PC-9 (cell line): ENCODE data around the gene MLXIP. TPM values are rescaled to one million over a fixed set of nuclear protein-coding genes. Genes with fewer than 3 reads are reported as not detected.
A peak's percentile ranks its signal among the peaks of the same experiment; 100 is the strongest.

Source experiments
- BruUV-seq: library from RNA; stranded (reverse); fragments of 400-500 nt; replicated peaks from 2 replicates; lab custom pipeline; 2021; lab: Mats Ljungman, UMichigan
- CTCF ChIA-PET: fragments of 300-600 bp; sonication (Branson Sonifier 250); formaldehyde crosslinking; loops from one replicate; lab custom pipeline; 2022; ENCODE audit warnings: antibody characterized with exemption; lab: Charles Lee
- POLR2A ChIA-PET: fragments of 300-600 bp; sonication (Branson Sonifier 250); formaldehyde crosslinking; loops from one replicate; lab custom pipeline; 2022; ENCODE audit warnings: antibody characterized with exemption; ENCODE audit not compliant: unreplicated experiment; lab: Charles Lee
- DNase-seq, 2 experiments: peaks; one replicate each; pipeline versions ENCODE4 v3.0.0 to v3.0.0-alpha.2; 2015 to 2022; ENCODE audit warnings: mixed read lengths in 1 of 2
- H2AFZ ChIP-seq: fragments of 200-600 bp; sonication (generic); 2 replicates; pipeline ENCODE4 v1.8.1; 2017; ENCODE audit warnings: antibody characterized with exemption
- H3F3A ChIP-seq: fragments of 200-600 bp; sonication (generic); 2 replicates; pipeline ENCODE4 v1.8.1; 2017; ENCODE audit warnings: antibody characterized with exemption, mild to moderate bottlenecking, low read depth; ENCODE audit not compliant: insufficient read depth
- H3K27ac ChIP-seq: fragments of 200-600 bp; sonication (generic); 2 replicates; pipeline ENCODE4 v1.6.1; 2016; ENCODE audit warnings: mixed run types
- H3K27me3 ChIP-seq: fragments of 200-600 bp; sonication (generic); 2 replicates; pipeline ENCODE4 v1.6.1; 2016; ENCODE audit warnings: low read depth, mixed run types; ENCODE audit not compliant: insufficient read depth
- H3K36me3 ChIP-seq: fragments of 200-600 bp; sonication (generic); 2 replicates; pipeline ENCODE4 v1.6.1; 2016; ENCODE audit warnings: low read depth, mixed run types
- H3K4me1 ChIP-seq: fragments of 200-600 bp; sonication (generic); replicated peaks from 2 replicates; pipeline ENCODE4 v1.6.1; 2016; ENCODE audit warnings: mixed run types; ENCODE audit not compliant: insufficient read depth
- H3K4me2 ChIP-seq: fragments of 200-600 bp; sonication (generic); 2 replicates; pipeline ENCODE4 v1.6.1; 2017; ENCODE audit warnings: mixed run types
- H3K4me3 ChIP-seq: fragments of 200-600 bp; sonication (generic); 2 replicates; pipeline ENCODE4 v1.6.1; 2016; ENCODE audit warnings: mixed run types
- H3K79me2 ChIP-seq: fragments of 200-600 bp; sonication (generic); 2 replicates; pipeline ENCODE4 v1.6.1; 2017; ENCODE audit warnings: low read depth, mixed run types
- H3K9me2 ChIP-seq: fragments of 200-600 bp; sonication (generic); 2 replicates; pipeline ENCODE4 v1.8.1; 2017; ENCODE audit warnings: mild to moderate bottlenecking; ENCODE audit not compliant: insufficient read depth
- H3K9me3 ChIP-seq: fragments of 200-600 bp; sonication (generic); 2 replicates; pipeline ENCODE4 v1.8.1; 2016; ENCODE audit warnings: low read depth; ENCODE audit not compliant: insufficient read depth
- H4K20me1 ChIP-seq: fragments of 200-600 bp; sonication (generic); 2 replicates; pipeline ENCODE4 v1.8.1; 2017; ENCODE audit not compliant: insufficient read depth
- EZH2 ChIP-seq: fragments of 200-600 bp; sonication (generic); IDR thresholded peaks from 2 replicates; pipeline ENCODE4 v1.8.0; 2017; ENCODE audit warnings: antibody characterized with exemption, low read depth
- intact Hi-C: fragments of 100-400 bp; cut with micrococcal nuclease; formaldehyde crosslinking; loops from one replicate; pipeline ENCODE4 v1.10.0; 2022; ENCODE audit not compliant: unreplicated experiment
- total RNA-seq: library from RNA; stranded (reverse); gene quantifications from 2 replicates; pipeline ENCODE4 v1.2.3, GENCODE V29; 2021
- TF ChIP-seq, protein P1 (sequence below): fragments of 200-600 bp; sonication (generic); conservative IDR thresholded peaks from 2 replicates; pipeline ENCODE4 v1.6.1; 2017; ENCODE audit warnings: mixed run types, antibody characterized with exemption, mild to moderate bottlenecking, moderate library complexity

MLXIP gene
- total RNA-seq, 1 experiment from 2014 or later, result 83.3 TPM

DNA sequence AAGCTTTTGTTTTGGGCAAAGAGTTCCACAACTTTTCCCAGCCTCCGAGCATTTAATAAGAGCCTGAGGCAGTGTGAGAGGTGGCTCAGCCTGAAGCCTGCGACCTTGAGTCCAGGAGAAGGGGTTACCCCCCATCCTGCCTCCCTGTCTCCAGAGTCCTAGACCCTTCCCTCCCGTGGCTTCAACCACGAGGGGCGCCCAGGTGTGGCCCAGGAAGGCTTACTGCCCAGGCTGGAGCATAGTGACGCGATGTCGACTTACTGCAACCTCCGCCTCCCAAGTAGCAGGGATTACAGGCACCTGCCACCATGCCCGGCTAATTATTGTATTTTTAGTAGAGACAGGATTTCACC, 105.0 kb downstream of the MLXIP start:
- Histone ChIP-seq H3F3A (no peaks in the 10 kb centered on the region), H2AFZ (no peak overlapping the region), H3K9me3 (no peaks in the 10 kb centered on the region), H4K20me1 (no peaks in the 10 kb centered on the region), H3K9me2 (no peaks in the 10 kb centered on the region), H3K36me3 (no peaks in the 10 kb centered on the region), H3K4me2 (peak overlapping the region; percentile 59; the same call in 1 of the 2 replicates), H3K4me3 (no peak overlapping the region), H3K4me1 (no peaks in the 10 kb centered on the region), H3K27me3 (no peaks in the 10 kb centered on the region), H3K79me2 (no peaks in the 10 kb centered on the region), H3K27ac (no peak overlapping the region)
- TF ChIP-seq, protein P1, sequence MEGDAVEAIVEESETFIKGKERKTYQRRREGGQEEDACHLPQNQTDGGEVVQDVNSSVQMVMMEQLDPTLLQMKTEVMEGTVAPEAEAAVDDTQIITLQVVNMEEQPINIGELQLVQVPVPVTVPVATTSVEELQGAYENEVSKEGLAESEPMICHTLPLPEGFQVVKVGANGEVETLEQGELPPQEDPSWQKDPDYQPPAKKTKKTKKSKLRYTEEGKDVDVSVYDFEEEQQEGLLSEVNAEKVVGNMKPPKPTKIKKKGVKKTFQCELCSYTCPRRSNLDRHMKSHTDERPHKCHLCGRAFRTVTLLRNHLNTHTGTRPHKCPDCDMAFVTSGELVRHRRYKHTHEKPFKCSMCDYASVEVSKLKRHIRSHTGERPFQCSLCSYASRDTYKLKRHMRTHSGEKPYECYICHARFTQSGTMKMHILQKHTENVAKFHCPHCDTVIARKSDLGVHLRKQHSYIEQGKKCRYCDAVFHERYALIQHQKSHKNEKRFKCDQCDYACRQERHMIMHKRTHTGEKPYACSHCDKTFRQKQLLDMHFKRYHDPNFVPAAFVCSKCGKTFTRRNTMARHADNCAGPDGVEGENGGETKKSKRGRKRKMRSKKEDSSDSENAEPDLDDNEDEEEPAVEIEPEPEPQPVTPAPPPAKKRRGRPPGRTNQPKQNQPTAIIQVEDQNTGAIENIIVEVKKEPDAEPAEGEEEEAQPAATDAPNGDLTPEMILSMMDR, result no peak
- TF ChIP-seq EZH2, result no peak
- no peak for DNase-seq
- POLR2A ChIA-PET, result no interaction called here
- BruUV-seq, result no TSS peak
- CTCF ChIA-PET, result no interaction called here
- intact Hi-C loops, result no loop called here

DNA sequence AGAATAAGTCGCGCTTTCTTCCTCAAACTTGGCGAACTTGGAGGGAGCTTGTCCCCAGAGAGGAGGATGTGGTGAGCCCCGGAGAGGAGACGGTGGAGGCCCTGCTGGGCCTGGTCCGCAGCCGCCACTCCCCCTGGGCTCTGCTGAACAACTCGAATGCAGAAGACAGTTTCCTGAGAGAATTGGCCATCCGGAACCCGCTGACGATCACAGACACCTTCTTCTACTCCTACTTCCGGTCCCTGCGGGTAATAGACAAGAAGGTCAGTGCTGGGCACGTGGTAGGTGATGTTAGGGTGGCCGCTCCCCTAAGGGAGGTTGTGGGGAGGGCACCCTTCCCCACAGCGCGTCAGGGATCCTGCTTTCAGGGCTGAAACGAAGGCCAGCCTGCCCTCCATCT, 106.0 kb downstream of the MLXIP start:
- no peak overlapping the region for H2AFZ ChIP-seq
- no peaks in the 10 kb centered on the region for H4K20me1 ChIP-seq
- TF ChIP-seq, protein P1, result no peak
- TF ChIP-seq EZH2, result no peak
- no peaks in the 10 kb centered on the region for H3K27me3 ChIP-seq
- no peak overlapping the region for H3K4me2 ChIP-seq
- no peaks in the 10 kb centered on the region for H3K4me1 ChIP-seq
- ChIA-PET CTCF (no interaction called here), POLR2A (no interaction called here)
- intact Hi-C loops, result no loop called here
- H3K79me2 ChIP-seq, result no peaks in the 10 kb centered on the region
- DNase-seq, result no peak
- no peak overlapping the region for H3K4me3 ChIP-seq
- no peaks in the 10 kb centered on the region for H3K9me3 ChIP-seq
- H3K9me2 ChIP-seq, result no peaks in the 10 kb centered on the region
- no peak overlapping the region for H3K27ac ChIP-seq
- H3K36me3 ChIP-seq, result no peaks in the 10 kb centered on the region
- no peaks in the 10 kb centered on the region for H3F3A ChIP-seq
- no TSS peak for BruUV-seq

DNA sequence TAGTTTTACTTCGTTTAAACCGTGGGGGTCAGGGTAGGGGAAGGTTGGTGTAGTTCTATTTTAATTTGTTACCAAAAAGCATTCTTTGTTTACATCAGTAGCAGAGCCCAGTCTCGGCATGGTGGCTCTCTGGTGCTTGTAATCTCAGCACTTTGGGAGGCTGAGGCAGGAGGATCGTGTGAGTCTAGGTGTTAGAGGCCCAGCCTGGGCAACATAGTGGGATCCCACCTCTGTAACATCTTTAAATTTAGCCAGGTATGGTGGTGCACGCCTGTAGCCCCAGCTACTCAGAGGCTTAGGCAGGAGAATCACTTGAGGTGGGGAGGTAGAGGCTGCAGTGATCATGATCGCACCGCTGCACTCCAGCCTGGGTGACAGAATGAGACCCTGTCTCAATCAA, 106.5 kb downstream of the MLXIP start:
- Histone ChIP-seq H3K79me2 (no peaks in the 10 kb centered on the region), H3F3A (no peaks in the 10 kb centered on the region), H3K36me3 (no peaks in the 10 kb centered on the region), H3K27me3 (no peaks in the 10 kb centered on the region), H3K4me1 (no peaks in the 10 kb centered on the region), H3K4me2 (no peak overlapping the region), H3K27ac (no peak overlapping the region), H2AFZ (no peak overlapping the region), H3K9me3 (no peaks in the 10 kb centered on the region), H3K9me2 (no peaks in the 10 kb centered on the region), H4K20me1 (no peaks in the 10 kb centered on the region), H3K4me3 (no peak overlapping the region)
- ChIA-PET CTCF (no interaction called here), POLR2A (no interaction called here)
- intact Hi-C loops, result no loop called here
- DNase-seq, result no peak
- BruUV-seq, result no TSS peak
- TF ChIP-seq, protein P1, result no peak
- no peak for TF ChIP-seq EZH2
